HG03103 (cell line): ENCODE measurements around the gene AGAP1.

Source experiments
- ATAC-seq: cut with Tn5 transposase; IDR thresholded peaks from one replicate; pipeline ENCODE4 v1.9.1; 2021; ENCODE audit warnings: low read depth; ENCODE audit not compliant: unreplicated experiment

The AGAP1 gene

DNA sequence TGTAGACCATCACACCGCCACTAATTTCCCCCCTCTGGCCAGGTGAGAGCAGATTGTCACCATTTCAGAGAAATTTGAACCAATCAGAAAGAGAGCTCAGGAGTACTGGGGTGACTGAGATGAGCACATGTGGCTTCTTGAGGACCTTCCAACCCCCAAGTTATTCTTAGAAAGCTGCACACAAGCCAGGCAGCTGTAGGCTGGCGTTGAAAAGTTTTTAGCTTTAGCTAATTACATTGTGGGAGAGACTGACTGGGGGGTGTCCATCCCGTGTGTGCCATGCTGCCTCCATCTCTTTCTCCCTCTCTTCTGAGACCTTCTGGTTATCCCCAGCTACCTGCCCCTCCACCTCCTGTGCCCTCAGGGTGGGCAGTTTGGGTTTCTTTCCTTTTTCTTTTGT lies 154.0 kb downstream of the AGAP1 start:
- ATAC-seq, result no peak

DNA sequence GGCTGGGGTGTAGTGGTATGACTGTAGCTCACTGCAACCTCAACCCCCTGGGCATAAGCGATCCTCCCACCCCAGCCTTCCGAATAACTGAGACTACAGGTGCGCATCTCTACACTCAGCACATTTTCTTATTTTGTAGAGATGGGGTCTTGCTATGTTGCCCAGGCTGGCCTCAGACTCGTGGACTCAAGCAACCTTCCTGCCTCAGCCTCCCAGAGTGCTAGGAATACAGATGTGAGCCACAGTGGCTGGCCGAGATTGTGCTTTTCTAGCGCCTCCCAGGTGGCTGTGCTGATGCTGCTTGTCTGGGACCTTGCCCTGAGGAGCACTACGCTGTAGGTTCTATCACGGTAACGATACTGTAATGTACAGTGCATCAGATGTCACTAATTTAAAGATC lies 155.6 kb downstream of the AGAP1 start:
- no peak for ATAC-seq

DNA sequence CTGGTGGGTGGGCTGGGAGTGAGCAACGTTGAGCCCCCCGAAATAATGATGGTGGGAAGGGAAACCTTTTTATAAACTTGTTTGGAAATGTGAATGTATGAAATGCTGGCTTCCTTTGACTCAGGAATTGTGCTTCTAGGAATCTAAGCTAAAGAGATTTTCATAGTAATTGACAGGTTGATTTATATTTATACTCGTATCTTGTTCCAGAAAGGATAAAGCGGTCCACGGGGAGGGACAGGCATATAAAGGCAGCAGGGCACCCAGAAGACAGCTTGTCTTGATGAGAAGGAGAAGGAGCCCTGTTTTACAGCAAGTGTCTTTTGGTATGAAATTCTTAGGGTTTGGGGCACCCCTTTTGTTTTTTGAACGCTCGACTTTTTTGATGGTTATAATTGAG lies 157.8 kb downstream of the AGAP1 start:
- no peak for ATAC-seq

DNA sequence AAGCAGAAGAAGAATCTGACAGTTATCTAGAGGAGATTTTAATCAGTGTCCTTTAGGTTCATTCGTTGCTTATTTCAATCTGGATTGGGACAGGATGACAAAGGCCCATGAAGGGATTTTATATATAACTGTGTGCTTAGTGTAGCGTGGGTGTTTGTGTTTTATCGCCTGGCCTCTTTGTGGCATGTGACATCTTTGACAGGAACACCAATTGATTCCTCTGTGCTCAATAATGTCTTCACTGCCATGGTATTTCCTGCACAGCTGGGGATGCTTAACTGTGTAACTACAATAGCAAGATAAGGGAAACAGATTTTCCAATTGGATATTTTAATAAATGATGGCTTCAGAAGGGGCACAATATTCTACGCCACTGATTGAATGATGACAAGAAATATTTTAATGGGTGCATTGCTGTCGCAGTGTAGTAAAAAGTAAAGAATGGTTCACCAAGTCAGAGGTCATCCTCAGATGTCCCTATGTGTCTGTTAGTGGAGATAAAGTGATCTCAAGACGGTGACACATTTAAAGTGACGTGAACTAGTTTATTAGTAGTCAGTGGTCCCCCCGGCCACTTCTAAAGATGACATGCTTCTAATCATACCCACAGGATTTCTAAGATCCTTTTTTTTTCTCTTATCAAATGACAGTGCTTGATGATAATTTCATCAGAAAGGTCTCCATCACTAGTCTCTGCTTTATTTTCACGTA lies 160.4 kb downstream of the AGAP1 start:
- no peak for ATAC-seq

DNA sequence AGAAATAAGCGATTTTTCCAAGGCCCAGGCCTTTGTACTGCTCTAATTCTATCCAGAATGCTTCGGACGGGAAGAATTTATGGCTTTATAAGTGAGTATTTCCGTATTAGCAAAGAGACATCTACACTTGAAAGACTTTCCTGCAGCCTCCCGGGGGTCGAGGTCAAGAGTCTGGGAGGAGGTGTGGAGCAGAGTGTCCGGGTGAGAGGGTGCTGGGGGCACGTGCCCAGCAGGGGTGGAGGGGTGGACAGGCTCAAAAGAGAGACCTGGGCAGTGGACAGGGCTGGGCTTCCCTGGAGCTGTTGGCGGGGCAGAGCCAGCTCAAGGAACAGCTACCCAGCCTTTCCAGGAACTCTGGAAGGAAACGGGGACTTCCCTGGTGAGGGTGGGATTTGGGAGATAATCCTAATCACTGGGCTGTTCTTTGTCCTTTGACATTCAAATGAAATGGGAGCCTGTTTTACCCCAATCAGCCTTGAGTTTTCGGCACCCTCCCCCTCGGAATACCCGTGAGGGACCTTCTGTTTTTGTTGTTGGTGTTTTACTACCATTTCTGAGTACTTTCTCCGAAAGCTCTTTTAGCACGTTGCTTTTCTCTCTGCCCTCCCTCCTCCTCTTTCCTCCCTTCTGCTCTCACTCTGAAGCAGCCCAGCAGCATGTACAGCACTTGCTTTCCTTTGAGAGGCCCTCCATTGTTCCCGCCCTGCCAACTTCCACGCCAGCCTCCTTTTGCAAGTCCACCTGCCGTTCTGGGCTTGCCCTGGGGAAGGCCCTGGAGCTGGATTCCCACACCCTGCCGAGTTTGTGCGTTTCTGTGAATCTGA lies 164.7 kb downstream of the AGAP1 start:
- ATAC-seq, result no peak

DNA sequence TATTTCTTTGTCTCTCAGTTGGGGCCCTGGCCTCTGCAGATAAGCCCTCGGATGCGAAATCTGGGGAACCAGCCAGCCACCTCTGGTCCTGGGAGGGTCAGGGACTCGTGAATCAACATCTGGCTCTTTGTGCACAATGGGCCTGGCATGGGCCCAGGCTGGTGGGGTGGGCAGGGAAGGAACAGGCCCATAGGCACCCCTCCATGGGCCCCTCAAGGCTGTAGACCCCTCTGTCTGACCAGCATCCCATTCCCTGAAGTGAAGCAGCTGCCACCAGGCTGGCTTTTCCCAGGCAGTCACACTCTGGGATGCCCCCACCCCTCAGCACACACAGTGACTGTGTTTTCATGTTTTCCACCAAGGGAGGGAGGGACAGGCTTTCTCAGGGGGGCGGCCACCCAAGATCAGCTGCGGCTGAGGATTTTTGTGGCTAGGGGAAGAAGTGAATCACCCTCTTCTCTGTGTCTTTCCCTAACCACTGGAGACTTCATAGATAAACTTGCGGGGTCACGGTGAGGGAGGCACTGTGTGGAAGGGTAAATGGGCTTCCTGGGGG lies 166.0 kb downstream of the AGAP1 start:
- no peak for ATAC-seq

DNA sequence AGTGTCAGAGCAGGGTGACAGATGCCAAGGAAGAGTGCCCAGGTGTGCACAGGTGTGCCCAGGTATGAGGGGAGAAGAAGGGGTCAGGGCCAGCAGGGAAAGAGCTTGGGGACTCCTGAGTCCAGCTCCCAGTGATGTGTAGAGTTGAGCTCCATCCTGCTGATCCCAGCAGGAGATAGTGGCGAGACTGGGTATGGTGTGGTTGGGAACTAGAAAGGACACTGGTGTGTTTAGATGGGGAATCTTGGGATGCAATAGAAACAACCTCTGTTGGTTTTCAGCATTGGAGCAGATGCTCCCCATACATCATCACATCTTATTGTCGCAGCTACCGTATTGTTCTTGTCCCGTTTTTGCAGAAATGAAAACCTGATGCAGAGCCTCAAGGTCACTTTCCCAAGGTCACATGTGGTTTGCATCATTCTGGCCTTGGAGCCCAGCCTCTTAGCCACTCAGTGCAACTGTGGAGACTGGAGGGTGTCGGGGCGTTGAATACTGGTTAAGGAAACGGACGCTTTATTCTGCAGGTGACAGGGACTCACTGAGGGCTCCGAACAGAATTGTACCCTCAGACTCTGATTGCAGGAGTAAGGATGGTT lies 166.7 kb downstream of the AGAP1 start:
- ATAC-seq, result no peak

DNA sequence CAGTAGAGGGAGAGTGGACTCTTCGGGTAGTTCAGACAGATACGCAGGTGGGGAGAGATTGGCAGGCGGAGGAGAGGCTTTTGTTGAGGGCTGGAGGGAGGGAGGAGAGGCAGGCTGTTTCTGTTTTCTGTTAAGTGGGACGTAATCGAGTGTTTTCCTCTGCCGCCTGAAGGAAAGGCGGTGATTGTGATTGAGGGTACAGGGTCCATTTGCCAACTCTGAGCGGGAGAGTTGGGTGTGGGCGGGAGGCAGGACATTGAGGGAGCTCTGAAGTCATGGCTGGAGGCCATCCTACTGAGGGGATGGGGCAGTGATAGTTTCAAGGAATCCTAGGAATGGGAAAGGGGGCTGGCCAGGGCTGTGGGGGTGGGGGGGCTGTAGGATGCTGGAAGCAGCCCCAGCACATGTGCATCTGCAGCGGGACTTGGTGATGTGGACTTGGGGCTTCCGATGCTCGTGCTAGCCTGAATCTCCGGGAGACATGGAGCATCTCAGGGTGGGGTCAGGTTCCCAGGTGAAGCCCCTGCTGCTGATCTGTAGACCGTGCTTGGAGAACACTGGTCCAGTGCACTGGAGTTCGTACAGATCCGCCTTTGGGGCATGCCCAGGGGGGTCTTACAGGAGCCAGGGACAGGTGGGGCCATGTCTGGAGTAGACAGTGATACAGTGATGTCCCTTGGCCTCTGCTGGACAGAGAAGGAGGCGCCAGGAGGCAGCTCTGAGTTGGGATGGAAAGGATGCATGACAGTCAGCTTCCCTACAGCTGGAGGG lies 167.5 kb downstream of the AGAP1 start:
- no peak for ATAC-seq

DNA sequence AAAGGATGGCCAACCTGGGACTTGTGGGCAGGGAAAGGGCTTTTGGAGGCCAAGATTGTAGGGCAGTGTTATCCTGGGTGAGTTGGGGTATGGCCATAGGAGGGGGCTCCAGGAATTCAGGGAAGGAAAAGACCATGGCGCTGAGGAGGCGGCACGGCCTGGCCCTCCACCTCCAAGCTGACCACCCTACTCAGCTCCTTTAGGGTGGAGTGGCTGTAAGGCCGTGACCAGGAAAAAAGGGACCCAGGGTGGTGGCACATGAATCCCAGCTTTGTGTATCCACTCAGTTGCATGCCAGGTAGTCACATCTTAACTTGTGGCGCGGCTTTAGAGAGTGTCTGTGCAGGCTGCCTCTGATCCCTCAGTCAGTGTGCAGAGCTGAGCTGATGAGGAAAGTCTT lies 168.1 kb downstream of the AGAP1 start:
- ATAC-seq, result no peak

DNA sequence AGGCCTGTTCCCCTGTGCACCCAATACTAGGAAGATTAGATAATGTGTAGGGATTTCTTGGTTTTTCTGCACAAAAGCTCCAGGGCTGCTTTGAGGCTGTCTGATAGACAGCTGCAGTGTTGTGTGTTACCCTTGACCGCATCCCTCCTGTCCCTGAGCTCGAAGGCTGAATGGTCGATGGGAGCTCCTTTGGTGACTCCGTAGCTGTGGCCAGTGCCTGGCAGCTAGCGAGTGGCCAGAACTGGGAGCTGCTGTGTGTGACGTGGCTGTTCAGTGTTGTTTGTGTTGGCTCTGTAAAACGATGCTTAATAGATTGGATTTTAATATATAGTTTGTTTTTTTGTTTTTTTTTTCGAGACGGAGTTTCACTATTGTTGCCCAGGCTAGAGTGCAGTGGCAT lies 170.0 kb downstream of the AGAP1 start:
- no peak for ATAC-seq

DNA sequence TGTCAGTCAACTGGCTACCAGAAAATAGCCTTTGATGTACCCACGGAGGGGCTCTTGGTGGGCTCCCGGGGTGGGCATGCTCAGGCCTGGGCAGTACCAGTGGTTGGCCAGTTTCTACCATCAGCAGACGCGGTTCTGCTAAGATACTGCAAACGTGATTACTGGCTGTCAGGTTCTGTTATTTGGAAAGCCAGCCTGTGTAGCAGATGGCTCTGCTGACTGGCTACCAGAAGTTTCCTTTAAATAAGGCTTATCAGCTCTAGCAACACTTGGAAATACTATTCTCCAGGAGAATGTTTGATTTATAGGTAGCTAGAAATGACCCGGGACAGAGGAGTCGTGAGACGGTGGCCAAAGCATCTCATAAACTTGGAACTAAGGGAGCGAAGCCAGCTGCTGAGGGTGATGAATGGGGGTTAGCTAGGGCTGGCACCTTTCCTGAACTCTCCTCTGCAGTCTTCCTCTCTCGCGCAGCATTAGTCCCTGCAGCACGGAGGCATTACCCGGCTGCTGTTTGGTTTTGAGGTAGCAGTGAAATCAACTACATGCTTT lies 171.9 kb downstream of the AGAP1 start:
- ATAC-seq, result no peak

DNA sequence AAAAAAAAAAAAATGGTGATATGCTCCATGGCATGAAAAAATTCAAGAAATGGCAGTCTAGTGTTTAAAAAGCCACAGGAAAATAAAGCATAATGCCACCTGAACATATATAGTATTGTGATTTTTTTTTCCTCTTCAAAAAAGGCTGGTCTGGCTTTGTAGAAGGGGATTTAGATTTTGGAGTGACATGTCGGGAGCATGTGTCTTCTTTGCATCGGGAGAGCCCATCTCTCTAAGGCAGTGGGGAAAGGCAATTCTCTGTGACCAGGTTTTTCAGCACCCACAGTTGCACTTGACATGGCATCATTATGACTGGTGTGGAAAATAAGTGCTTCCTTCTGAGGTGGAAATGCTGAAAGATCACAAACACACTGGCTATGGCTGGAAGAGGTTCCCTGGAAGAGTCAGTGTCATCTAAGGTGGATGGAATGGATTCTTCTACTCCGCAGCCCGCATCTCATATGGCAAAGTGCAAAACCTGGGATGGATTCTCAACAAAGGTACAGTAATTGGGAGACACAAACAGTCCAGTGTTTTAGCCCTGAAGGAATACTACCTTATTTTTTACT lies 172.5 kb downstream of the AGAP1 start:
- no peak for ATAC-seq

DNA sequence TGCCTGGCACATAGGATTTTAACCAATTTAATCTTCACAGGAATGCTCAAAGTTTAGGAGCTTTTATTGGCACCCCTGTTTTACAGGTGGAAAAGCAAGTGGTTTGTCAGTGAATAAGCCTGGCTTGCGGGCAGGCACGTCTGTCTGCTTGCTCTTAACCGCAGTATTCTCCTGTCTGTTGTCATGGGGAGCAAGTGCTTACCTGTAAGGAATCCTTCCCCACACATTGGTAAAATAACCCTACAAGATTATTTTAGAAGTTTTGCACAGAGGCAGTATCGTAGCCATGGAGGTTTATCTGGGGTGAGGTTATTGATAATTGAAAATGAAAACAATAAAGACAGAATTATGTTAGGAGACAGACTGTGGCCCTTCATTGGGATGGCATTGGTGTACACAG lies 174.9 kb downstream of the AGAP1 start:
- ATAC-seq, result no peak

DNA sequence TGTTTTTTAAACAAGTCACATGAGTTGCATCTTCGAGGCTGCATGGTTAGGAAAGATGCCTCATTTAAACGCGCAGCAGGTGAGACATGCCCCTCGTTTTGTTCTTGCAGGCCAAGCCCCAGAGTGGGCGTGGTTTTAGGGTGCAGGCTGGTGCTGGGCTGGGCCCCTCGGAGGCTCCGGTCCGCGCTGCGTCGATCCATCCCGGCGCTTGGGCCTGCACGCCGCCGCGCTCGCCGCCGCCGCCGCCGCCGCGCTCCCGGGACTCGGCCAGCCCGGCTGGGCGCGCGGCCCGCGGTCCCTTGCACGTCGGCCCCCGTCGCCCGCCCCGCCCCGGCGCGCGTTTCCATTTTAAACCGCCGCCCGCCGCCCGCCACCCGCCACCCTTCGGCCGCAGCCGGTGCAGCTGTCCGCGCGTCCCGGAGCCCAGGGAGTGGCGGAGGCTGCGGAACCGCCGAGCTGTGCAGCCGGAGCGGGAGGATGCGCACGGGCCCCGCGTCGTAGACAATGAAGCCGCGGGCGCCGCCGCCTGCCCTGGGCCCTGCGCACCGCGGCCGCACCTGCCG lies 175.5 kb downstream of the AGAP1 start:
- ATAC-seq, result no peak

DNA sequence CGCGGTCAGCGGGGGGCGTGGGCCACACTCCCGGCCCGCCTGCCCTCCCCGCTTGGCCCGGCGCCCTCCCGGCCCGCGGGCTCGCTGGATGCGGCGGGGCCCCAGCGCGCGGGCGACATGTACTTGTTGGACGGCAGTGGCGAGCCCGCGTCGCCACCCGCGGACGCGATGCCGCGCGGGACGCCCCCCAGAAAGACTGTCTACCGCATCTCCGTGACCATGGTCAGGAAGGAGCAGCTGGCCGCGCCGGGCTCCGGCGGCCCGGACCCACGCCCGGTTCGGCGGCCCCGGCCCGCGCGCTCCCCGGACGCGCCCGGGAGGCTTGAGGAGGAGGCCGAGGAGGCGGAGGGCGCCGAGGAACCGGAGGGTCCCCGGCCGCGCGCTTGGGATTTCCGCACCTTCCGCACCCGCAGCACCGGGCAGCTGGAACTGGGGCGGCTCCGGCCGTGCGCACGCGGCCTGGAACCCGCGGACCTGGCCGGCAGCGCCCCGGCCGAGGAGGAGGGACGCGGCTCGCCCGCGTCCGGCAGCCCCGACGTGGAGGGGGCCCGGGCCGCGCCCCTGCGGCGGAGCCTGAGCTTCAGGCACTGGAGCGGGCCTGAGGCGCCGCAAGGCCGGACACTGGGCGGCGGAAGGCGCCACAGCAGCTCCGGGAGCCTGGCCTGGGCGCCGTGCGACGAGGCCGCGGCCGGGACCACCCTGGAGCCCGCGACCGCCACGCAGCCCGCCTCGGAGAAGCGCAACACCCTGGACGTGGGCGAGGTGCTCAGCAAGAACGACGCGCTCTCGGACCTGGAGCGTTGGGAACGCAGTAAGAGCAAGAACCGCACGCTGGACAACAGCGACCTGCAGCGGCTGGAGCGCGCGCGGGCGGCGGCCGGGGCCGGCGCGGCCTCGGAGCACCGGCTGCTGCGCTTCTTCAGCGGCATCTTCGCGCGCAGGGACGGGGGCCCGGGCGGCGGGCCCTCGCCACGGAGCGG lies 176.4 kb downstream of the AGAP1 start:
- ATAC-seq, result no peak

DNA sequence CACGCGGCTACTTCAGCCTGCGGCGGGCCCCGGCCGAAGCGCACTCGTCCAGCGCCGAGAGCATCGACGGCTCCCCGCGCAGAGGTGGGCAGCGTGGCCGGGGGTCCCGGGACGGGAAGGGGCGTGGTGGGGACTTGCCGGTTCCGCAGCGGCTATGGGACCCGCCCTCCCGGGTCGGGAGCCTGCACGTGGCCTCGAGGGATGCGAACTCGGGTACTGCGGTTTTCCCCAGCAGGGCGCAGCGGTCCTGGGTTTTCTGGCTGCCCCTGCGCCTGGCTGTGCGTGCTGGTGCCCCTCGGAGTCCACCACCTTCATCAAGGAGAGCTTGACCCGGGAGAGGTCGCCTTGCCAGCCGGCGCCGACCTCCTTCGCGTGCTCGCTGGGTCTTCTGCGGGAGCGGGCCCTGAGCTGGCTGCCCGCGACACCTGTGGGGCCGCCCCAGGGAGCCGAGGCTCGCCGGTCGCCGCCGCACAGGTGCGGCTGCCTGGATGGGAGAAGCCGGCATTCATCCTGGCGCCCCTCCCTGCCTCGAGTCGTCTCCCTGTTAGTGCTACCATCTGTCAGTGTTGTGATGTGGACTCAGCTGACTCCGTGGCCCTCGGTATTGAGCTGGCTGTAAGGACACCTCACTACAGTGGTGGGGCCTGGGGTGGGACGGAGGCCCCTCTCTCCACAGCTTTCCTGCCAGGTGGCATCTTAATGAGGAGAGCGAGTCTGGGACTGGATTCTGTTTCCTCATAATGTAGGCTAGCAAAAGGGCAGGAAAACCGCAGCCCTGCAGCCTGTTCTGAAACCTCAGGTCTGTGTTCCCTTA lies 177.3 kb downstream of the AGAP1 start:
- ATAC-seq, result no peak

DNA sequence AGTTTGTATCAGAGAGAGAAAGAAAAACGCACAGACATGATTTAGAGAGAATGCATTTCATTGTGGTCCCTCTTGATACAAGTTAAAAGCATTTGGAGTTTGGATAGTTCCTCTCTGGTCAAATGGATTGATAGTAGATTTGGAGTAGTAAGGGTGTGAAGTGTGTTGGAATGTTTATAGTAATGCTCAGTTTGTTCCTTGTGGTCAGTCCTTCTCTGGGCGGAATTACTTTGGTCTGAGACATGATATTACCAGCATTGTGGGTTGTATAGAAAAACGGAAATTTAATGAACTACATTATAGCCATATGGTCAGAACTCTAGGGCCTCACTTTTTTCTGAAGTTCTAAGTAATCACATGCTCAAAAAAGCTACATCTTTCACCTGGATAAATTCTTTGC lies 178.9 kb downstream of the AGAP1 start:
- no peak for ATAC-seq

DNA sequence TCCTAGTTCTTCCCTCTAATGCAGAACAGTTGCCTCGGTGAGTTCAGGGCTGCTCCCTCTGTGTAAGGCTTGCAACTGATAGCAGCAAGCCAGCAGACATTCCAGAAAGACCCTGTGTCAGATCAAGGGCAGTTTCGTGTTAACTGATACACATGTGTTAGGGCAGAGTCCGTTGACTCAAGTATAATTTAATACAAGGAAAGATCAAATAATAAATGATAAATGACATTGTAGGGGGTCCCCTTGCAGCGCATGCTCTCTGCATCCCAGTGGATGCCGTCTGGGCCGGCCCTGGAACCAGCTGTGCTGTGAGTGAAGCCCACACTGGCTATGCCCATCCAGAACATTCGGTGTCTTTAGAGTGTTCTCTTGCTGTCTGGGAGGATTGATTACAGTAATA lies 180.3 kb downstream of the AGAP1 start:
- ATAC-seq, result no peak
